PC-9 (cell line): Measurements from ENCODE around the gene MBNL1.

Experiments
- EZH2 ChIP-seq: fragments of 200-600 bp; sonication (generic); IDR thresholded peaks from 2 replicates; pipeline ENCODE4 v1.8.0; 2017; ENCODE audit warnings: antibody characterized with exemption, low read depth
- TF ChIP-seq, protein P1 (sequence below): fragments of 200-600 bp; sonication (generic); conservative IDR thresholded peaks from 2 replicates; pipeline ENCODE4 v1.6.1; 2017; ENCODE audit warnings: mixed run types, antibody characterized with exemption, mild to moderate bottlenecking, moderate library complexity

DNA sequence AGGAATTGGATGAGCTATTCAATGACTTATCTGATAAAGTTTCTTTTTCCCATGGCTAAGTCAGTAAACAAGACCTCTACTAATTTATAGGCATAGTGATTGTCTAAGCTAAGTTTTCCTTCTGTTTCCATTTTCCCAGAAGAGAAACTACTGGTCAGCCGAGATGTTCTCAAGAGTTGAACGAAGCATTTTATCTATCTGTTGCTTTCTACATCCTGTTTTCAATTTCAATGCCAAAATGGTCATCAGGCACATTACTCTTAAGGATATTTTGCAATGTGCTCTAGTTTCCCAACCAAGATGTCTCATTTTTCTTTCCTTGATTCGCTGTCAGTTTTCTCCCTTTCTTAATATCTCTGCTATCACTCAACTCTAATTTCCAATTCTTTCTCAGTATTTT, 228.7 kb downstream of the MBNL1 start:
- TF ChIP-seq EZH2: no peak
- TF ChIP-seq, protein P1, sequence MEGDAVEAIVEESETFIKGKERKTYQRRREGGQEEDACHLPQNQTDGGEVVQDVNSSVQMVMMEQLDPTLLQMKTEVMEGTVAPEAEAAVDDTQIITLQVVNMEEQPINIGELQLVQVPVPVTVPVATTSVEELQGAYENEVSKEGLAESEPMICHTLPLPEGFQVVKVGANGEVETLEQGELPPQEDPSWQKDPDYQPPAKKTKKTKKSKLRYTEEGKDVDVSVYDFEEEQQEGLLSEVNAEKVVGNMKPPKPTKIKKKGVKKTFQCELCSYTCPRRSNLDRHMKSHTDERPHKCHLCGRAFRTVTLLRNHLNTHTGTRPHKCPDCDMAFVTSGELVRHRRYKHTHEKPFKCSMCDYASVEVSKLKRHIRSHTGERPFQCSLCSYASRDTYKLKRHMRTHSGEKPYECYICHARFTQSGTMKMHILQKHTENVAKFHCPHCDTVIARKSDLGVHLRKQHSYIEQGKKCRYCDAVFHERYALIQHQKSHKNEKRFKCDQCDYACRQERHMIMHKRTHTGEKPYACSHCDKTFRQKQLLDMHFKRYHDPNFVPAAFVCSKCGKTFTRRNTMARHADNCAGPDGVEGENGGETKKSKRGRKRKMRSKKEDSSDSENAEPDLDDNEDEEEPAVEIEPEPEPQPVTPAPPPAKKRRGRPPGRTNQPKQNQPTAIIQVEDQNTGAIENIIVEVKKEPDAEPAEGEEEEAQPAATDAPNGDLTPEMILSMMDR: no peak
